Astrocyte (in vitro differentiated cells and primary cell): ENCODE measurements around the gene HSPB1.

Experiments
- CTCF ChIP-seq: IDR thresholded peaks from 2 replicates; pipeline ENCODE4 v1.5.1; 2011; ENCODE audit warnings: low read depth, mild to moderate bottlenecking, inconsistent platforms, low read length, moderate library complexity; ENCODE audit not compliant: insufficient read depth
- EZH2 ChIP-seq: IDR thresholded peaks from 2 replicates; pipeline ENCODE4 v1.6.1; 2012; ENCODE audit warnings: mild to moderate bottlenecking, low read length, inconsistent platforms; ENCODE audit not compliant: insufficient read depth

GRCh38 chr7:76346097-76346496, 43.6 kb downstream of the HSPB1 start:
- TF ChIP-seq CTCF (no peak), EZH2 (no peak)
